Lower leg skin (tissue), 3 donors: Measurements from ENCODE around the gene FILIP1L.

Experiments used
- CTCF ChIP-seq, 3 donors: fragments of 450-650 bp; IDR thresholded peaks; one replicate each; pipeline ENCODE4 v1.5.1; 2016; ENCODE audit warnings: antibody characterized with exemption in 3 of 3, mild to moderate bottlenecking in 3 of 3, moderate library complexity in 2 of 3
- POLR2A ChIP-seq, 2 donors: fragments of 450-650 bp; IDR thresholded peaks; one replicate each; pipeline ENCODE4 v1.6.1; 2016 to 2017; ENCODE audit warnings: antibody characterized with exemption in 2 of 2, mild to moderate bottlenecking in 1 of 2, moderate library complexity in 1 of 2

DNA sequence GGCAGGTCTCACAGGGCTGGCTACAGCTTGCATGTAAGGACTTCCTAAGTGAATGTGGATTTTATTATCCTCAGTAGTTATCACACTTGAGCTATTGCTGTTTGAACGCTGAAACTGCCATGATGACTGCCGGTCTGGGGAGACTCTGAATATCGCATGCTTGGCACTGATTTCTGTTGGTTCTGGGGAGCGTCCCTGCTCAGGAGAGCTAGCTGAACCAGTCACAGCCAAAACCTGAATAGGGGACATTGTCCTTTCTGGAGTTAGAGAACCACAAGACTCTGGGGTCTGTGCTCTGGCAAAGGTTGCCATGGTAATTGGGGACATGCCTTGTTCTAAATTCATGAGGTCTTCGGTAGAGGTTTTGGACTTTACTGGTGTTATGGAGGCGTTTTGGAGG, 265.9 kb downstream of the FILIP1L start:
- TF ChIP-seq CTCF (IDR thresholded peaks at IDR 0.05) = no peak
- TF ChIP-seq POLR2A (IDR thresholded peaks at IDR 0.05) = no peak
